ENCODE data around the gene FAM219A.

GRCh38 chr9:34502471-34502870 is 44.1 kb upstream of the FAM219A start:
- no peak for TF ChIP-seq CTCF (conservative IDR thresholded peaks at IDR 0.05)
- TF ChIP-seq ZFX (IDR thresholded peaks at IDR 0.05) = no peak

Data from C4-2B (cell line).